Measurements from ENCODE around the gene ABLIM2.

The ABLIM2 gene

GRCh38 chr4:8176547-8177399 lies 18.2 kb upstream of the ABLIM2 start:
- peak in 5 of 56 donors; percentile 10 to 37 (median 26) for DNase-seq

DNA sequence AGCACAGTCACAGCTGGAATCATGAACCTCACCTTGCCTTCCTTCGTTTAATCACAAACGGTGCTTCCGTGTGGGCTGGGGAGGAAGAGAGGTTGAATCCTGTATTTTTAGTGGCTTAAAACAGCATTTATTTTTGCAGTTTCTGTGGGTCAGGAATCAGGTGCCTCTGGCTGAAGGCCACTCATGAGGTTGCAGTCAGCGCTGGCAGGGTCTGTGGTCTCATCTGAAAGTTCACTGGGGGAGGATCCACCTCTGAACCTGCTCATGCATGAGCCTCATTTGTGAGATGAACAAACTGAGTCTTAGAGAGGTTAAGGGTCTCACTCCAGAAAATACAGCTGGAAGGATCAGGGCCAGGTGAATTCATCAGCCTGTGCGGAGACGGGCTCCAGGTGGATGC lies 17.1 kb upstream of the ABLIM2 start:
- no peak for DNase-seq

DNA sequence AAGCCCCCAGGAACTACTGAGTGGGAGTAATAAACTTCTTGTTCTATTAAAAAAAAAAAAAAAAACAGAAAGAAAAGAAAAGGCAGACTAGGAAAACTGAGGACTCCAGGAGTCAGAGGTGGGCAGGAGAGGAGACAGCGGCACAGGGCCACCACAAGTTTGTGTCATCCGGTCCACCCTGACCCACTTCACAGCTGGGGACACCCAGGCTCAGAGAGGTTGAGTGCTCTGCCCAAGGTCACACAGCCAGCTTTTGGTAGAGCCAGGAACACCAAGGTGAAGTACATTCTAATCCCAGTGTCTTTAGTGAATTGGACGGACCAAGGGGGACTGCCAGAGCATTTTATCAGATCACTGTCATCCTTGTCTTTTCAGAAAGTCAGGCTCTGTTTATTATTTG lies 16.4 kb upstream of the ABLIM2 start:
- DNase-seq: no peak

GRCh38 chr4:8173492-8174242 lies 15.1 kb upstream of the ABLIM2 start:
- DNase-seq: no peak

GRCh38 chr4:8171984-8172924 lies 13.6 kb upstream of the ABLIM2 start:
- DNase-seq: no peak

GRCh38 chr4:8171266-8171665 lies 12.7 kb upstream of the ABLIM2 start:
- DNase-seq: no peak

DNA sequence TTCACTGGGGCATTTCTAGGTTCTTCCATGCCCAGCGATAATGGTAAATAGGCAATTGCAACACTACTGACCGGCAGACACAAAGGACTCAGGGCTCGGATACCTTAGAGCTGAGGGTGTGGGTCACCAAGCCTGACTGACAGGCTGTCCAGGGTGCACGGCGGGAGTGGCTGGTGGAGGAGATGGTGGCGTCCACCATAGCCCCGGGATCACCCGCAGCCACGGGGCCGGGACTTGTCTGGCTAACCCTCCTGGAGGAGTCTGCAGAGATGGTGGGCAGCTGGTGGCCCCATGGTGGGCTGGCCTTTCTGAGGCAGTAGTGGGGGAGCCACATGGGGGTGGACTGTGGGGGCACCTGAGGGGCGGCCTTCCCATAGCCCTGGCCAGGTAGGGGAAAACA lies 11.7 kb upstream of the ABLIM2 start:
- no peak for DNase-seq

- no peak for DNase-seq
These were observed 11.2 kb upstream of the ABLIM2 start for GRCh38 chr4:8169763-8170162.

DNA sequence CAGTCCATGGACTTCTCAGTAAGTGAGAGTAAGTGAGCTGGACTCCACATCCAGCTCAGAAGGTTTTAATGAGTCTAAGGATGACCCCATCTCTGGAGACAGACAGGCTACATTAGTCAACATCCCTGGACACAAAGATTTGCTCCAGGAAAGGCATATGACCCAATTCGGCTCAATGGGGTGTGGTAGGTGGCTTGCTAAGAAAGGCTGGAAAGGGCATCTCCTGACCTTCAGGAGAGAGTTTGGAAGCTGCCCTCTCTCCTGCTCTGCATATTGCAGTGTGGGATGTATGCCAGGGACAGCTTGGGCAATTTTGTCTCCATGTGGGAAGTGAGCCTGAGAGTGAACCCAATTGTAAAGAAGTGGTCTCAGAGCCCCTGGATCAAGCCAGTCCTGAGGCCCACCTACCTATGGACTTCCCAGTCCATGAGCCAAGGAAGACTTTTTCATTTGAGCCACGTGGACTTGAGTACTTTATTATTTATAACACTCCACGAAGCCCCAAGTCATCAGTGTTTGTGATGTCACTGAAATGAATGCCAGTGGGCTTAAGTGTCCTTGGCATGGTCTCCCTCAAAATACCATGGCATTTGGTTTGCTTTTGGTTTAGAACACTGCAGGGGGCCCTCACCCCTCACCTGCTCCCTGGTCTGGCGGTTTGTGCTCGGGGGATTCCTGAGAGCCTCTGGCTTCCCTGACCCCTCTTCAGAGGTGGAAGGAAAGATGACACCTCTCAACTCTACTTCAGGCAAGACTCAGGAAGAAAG lies 10.4 kb upstream of the ABLIM2 start:
- DNase-seq: no peak

GRCh38 chr4:8168232-8168631 lies 9.6 kb upstream of the ABLIM2 start:
- DNase-seq: no peak

- DNase-seq: peak in 1 of 56 donors; percentile 17
These were observed 9.2 kb upstream of the ABLIM2 start for GRCh38 chr4:8167815-8168214.

GRCh38 chr4:8167291-8167690 lies 8.7 kb upstream of the ABLIM2 start:
- DNase-seq: no peak

GRCh38 chr4:8165374-8165896 lies 6.8 kb upstream of the ABLIM2 start:
- DNase-seq: no peak

GRCh38 chr4:8164687-8165086 lies 6.1 kb upstream of the ABLIM2 start:
- DNase-seq: peak in 5 of 56 donors; percentile 8 to 39 (median 25)

DNA sequence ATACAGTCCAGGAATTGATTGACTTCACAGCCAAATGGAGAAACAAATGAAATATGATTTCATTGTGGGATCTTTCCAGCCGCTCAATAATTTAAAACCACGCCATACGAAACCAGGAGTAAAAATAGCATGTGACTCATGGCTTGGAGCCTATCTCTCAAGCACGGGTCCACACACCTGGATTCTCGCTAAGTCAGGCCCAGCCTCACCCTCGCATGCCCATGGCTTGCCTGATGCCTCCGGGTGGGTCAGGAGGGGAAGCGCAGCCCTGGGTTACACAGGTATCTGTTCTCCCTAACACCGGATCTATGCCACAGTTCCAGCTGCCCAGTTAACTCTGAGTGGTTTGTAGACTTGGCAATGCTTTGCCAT lies 5.6 kb upstream of the ABLIM2 start:
- DNase-seq: no peak

DNA sequence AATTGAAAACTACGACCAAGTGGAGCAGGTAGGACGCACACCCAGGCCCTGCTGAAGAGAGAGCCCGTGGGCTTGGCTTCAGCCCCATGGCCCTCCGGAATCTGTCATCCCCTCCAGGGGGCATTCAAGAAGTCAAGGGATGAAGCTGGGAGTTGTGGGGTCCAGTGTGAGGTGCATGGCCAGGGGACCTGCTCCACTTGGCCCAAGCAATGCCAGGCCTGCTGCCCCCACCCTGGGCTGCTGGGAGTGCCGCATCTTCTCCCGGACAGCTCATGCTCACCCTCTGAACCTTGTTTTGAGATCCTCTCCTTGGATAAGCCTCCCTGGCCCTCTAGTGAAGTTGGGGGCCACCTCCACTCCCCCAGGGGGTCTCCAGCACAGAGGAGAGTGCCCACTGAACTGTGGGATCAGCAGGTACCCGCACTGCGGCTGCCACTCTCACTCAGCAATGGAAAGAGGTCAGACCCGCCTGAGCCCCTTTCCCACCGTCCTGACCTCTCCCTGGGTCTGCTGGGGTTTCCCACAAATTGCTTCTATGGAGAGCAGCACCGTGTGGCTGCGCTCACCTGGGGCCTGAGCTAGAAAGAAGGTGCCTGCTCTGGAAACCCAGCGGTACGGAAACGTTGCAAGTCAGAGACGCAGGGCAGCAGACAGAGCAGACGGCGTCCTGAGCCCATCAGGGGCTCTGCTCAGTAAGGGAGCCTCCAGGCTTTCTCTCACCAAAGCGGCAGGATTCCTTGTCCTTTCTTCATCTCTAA lies 5.0 kb upstream of the ABLIM2 start:
- DNase-seq: no peak

DNA sequence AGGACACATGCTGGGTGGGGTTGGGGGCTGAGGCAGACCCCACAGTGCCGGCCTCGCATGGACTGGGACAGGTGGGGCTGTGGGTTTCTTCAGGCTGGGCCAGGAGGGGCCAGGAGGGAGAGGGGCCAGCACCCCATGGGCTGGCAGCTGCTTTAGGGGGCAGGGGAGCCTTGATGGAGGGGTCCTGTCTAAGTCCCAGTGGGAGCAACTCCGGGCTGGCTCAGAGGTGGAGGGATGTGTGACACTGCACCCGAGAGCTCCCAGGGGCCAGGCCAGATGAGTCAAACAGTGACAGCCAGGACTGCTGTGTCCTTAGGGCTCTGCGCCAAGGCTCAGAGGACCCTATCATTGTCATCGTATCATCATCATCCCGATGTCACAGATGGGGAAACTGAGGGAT lies 4.4 kb upstream of the ABLIM2 start:
- DNase-seq: no peak

GRCh38 chr4:8162625-8163024 lies 4.0 kb upstream of the ABLIM2 start:
- DNase-seq: no peak

DNA sequence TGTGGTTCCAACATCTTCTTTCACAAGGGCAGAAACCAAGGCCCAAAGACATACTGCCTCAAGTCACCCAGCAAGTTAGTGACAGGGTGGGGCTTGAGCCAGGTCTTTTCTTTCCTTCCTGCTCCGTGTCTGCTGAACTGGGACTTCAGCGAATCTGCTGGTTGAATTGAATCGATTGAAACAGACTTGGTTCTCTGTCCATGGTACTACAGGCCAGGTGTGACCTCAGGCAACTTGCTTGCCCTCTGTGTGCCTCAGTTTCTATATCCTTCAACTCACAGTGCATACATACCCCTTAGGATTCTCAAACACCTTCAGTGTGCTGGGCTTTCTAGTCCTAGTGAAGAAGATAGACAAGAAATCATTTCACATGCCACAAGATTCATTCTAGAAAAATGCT lies 2.0 kb upstream of the ABLIM2 start:
- no peak for DNase-seq

- no peak for DNase-seq
These were observed 1.6 kb upstream of the ABLIM2 start for GRCh38 chr4:8160233-8160560.

All from nucleus accumbens (tissue), 56 donors.